HG02885 (cell line): ENCODE results near the gene RBFOX2.
"Not testable (repeated sequence)": the region's sequence is repeated elsewhere in the genome, so short reads cannot be mapped to it uniquely, and the experiment has no call there.

Source experiments
- ATAC-seq: cut with Tn5 transposase; IDR thresholded peaks from one replicate; pipeline ENCODE4 v1.9.1; 2021; ENCODE audit warnings: mild to moderate bottlenecking; ENCODE audit not compliant: unreplicated experiment, poor library complexity

The RBFOX2 gene

DNA sequence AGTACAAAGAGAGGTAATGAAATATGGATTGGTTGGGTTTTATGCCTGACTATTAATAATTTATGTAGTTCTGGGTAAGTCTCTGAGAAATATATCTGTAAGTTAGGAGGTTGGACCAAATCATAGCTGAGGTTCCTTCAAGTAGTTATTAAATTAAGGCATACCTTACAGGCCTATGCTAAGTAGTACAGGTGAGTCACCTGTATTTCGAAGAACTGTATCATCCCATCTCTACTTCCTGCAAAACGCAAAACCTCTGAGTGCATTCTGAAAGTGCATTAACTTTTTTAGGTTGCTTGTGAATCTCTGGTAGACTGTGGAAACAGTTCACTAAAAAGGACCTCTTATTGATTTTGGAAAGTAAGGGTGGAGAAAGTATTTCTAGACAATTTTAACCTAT, 273.9 kb downstream of the RBFOX2 start:
- ATAC-seq, result no peak

- no peak for ATAC-seq
Observed at GRCh38 chr22:35752863-35753189, 275.8 kb downstream of the RBFOX2 start.

- ATAC-seq, result no peak
Observed at GRCh38 chr22:35752006-35752862, 276.4 kb downstream of the RBFOX2 start.

DNA sequence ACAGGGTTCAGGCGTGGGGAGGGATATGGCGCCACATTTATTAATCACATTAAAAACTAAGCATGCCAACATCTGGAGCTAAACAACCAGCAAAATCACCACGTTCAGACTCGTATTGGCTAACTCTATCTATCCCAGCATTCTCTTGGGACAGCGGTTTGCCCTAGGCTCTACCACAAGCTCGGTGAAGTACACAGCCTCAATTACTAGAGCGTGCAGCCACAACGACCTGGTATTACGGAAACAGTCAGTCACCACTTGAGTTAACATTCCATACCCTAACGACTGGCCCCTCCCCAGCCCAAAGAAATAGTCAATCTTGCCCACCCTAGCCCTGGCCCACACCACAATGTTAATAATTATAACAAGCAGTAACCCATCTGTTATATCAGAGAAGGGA, 278.8 kb downstream of the RBFOX2 start:
- peak; percentile 63 for ATAC-seq

GRCh38 chr22:35746946-35747703, 281.5 kb downstream of the RBFOX2 start:
- ATAC-seq, result no peak

GRCh38 chr22:35746248-35746647, 282.4 kb downstream of the RBFOX2 start:
- ATAC-seq, result no peak

GRCh38 chr22:35743326-35743860, 285.2 kb downstream of the RBFOX2 start:
- ATAC-seq, result no peak

DNA sequence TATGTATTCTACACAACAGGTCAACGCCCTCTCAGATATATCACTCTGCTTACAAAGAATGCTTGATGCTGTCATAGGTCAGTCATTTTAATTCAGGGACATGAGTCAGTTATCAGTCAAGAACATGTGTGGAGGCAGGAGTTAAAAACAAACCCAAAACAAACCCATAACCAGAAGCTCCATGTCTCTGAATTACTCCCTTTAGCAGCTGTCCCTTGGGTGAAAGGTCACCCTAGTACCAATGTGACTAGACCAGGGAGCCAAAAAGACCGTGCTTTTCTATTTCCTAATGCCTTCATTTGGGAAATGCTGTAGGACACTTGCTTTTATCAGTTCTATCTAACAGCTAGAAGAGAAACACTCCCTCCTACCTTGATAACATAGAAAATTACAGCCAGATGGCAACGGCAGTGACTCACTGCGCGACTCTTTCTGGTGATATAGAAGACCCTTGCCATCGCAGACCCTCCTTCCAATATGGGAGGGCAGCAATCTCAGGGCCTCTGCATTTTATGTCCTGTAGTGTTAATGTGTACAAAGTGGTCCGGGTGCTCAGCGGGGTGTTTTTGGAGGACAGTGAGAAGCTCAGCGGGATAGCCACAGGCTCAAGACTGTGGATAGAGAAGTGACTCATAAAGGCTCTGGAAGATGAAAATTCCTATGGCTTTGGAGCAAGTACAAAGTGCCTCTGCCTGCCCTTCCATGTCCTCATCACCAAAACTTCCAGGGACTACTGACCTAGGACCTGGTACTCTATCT, 286.1 kb downstream of the RBFOX2 start:
- ATAC-seq, result no peak

DNA sequence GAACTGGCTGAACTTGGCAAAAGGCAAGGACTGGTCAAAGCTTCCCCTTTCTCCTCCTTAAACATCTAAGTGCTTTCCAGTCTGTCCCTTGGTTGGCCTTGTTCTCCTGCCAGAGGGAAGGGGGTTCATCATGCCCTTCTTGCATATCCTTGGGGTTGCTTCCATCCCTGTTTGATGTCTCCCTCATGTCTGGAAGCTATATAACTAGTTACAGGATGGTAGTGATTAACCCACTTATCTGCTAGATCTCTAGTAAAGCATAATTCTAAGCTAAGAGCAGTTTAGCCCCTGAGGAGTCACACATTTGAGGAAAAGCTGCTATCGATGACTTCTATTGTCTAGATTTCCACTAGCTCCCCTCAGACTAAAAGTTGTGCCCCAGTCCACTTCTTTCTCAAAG, 288.0 kb downstream of the RBFOX2 start:
- ATAC-seq, result no peak

- ATAC-seq, result no peak
Observed at GRCh38 chr22:35739931-35740380, 288.7 kb downstream of the RBFOX2 start.

GRCh38 chr22:35739076-35739930, 289.3 kb downstream of the RBFOX2 start:
- no peak for ATAC-seq

DNA sequence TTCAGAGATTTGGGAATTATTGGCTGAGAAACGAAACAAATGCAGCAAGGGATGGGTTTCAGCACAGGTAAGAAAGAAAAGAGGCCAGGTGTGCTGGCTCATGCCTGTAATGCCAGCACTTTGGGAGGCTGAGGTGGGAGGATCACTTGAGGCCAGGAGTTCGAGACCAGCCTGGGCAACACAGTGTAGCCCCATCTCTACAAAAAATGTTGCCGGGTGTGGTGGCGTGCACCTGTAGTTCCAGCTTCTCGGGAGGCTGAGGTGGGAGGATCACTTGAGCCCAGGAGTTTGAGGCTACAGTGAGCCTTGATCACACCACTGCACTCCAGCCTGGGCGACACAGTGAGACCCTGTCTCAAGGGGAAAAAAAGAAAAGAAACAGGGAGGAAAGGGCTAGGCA, 290.7 kb downstream of the RBFOX2 start:
- ATAC-seq, result not testable (repeated sequence)

GRCh38 chr22:35736701-35737100, 291.9 kb downstream of the RBFOX2 start:
- no peak for ATAC-seq

GRCh38 chr22:35736166-35736565, 292.5 kb downstream of the RBFOX2 start:
- ATAC-seq, result no peak

GRCh38 chr22:35735542-35735941, 293.1 kb downstream of the RBFOX2 start:
- no peak for ATAC-seq

- no peak for ATAC-seq
Observed at GRCh38 chr22:35734517-35734827, 294.2 kb downstream of the RBFOX2 start.

- no peak for ATAC-seq
Observed at GRCh38 chr22:35733791-35734516, 294.7 kb downstream of the RBFOX2 start.

- ATAC-seq, result no peak
Observed at GRCh38 chr22:35733036-35733435, 295.6 kb downstream of the RBFOX2 start.

- ATAC-seq, result no peak
Observed at GRCh38 chr22:35732116-35732515, 296.5 kb downstream of the RBFOX2 start.
